Prostate gland (tissue), 2 donors: Measurements from ENCODE around the gene SPTB. TPM values are rescaled to one million over a fixed set of nuclear protein-coding genes. Genes with fewer than 3 reads are reported as not detected.

Experiments used
- DNase-seq: peaks from one replicate; pipeline ENCODE4 v3.0.0-alpha.2; 2019; ENCODE audit warnings: low spot score
- H3K27ac ChIP-seq, 2 donors: fragments of 200-600 bp; sonication (generic); 2 replicates each; pipeline ENCODE4 v1.5.1; 2017 to 2019
- H3K27me3 ChIP-seq: fragments of 200-600 bp; sonication (generic); replicated peaks from 2 replicates; pipeline ENCODE4 v1.5.1; 2019; ENCODE audit not compliant: insufficient read depth
- H3K36me3 ChIP-seq, 2 donors: fragments of 200-600 bp; sonication (generic); 1 replicate in 1 of 2; 2 replicates in 1 of 2; pipeline versions ENCODE4 v1.5.1 to v1.8.1; 2017 to 2019
- H3K4me1 ChIP-seq: fragments of 200-600 bp; sonication (generic); replicated peaks from 2 replicates; pipeline ENCODE4 v1.5.1; 2019
- H3K4me3 ChIP-seq, 2 donors: fragments of 200-600 bp; sonication (generic); 2 replicates each; pipeline ENCODE4 v1.5.1; 2017 to 2019
- H3K9me3 ChIP-seq: fragments of 200-600 bp; sonication (generic); 2 replicates; pipeline ENCODE4 v1.5.1; 2017
- POLR2A ChIP-seq: fragments of 450-650 bp; IDR thresholded peaks from one replicate; pipeline ENCODE4 v1.6.1; 2016; ENCODE audit warnings: antibody characterized with exemption, mild to moderate bottlenecking
- POLR2AphosphoS5 ChIP-seq: sonication (generic); formaldehyde crosslinking; IDR thresholded peaks from one replicate; pipeline ENCODE4 v1.6.1; 2017; ENCODE audit warnings: antibody characterized with exemption
- WGBS: methylation state at CpG from one replicate; pipeline ENCODE4 v1.1.5; 2018; 5-methylcytosine and 5-hydroxymethylcytosine counted together
- intact Hi-C: fragments of 100-400 bp; cut with DNase I; formaldehyde crosslinking; loops from one replicate; pipeline ENCODE4 v1.14.2; 2022
- total RNA-seq, 2 donors: library from RNA; depleted of rRNA; stranded (reverse); fragments of >200 nt; gene quantifications; one replicate each; pipeline ENCODE4 v1.1.0, GENCODE V29; 2016
- TF ChIP-seq, protein P1 (sequence below), 4 experiments: fragments of 200-600 bp in 2 of 4; fragments of 450-650 bp in 2 of 4; sonication (generic) in 2 of 4; IDR thresholded peaks; 1 replicate in 3 of 4; 2 replicates in 1 of 4; pipeline ENCODE4 v1.5.1; 2016 to 2019; ENCODE audit warnings: antibody characterized with exemption in 4 of 4, mild to moderate bottlenecking in 2 of 4, moderate library complexity in 2 of 4

The SPTB gene
- total RNA-seq, 2 donors from 2014 or later, result 2.7 to 3.7 TPM

DNA sequence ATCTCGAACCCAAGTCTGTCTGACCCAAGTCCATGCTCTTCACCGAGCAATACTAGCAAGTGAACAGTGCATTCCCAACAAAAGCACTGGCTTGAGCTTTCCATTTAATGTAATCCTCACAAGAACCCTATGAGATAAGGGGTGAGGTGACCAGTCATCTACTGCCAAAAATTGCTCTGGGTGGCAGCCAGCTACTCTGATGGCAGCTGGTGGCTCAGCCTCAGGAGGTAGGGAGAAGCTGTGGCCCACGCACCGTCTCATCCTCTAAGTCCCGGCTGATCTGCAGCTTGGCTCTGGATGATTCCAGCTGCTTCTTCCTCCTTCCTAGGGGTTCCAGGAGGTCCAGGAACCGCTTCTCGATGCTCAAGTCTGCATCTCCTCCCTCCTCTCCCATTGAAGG is 100.2 kb downstream of the SPTB start:
- H3K4me3 ChIP-seq, result no peak overlapping the region
- intact Hi-C loops, result no loop called here
- 94% methylated on average over 7 of the region's 7 CpGs for WGBS
- no peaks in the 10 kb centered on the region for H3K4me1 ChIP-seq
- DNase-seq, result no peak
- no peaks in the 10 kb centered on the region for H3K27me3 ChIP-seq
- no peaks in the 10 kb centered on the region for H3K9me3 ChIP-seq
- TF ChIP-seq, protein P1, sequence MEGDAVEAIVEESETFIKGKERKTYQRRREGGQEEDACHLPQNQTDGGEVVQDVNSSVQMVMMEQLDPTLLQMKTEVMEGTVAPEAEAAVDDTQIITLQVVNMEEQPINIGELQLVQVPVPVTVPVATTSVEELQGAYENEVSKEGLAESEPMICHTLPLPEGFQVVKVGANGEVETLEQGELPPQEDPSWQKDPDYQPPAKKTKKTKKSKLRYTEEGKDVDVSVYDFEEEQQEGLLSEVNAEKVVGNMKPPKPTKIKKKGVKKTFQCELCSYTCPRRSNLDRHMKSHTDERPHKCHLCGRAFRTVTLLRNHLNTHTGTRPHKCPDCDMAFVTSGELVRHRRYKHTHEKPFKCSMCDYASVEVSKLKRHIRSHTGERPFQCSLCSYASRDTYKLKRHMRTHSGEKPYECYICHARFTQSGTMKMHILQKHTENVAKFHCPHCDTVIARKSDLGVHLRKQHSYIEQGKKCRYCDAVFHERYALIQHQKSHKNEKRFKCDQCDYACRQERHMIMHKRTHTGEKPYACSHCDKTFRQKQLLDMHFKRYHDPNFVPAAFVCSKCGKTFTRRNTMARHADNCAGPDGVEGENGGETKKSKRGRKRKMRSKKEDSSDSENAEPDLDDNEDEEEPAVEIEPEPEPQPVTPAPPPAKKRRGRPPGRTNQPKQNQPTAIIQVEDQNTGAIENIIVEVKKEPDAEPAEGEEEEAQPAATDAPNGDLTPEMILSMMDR (IDR thresholded peaks at IDR 0.05), result no peak
- TF ChIP-seq POLR2AphosphoS5, result no peak
- TF ChIP-seq POLR2A, result no peak
- no peaks in the 10 kb centered on the region for H3K36me3 ChIP-seq
- H3K27ac ChIP-seq, result no peak overlapping the region

DNA sequence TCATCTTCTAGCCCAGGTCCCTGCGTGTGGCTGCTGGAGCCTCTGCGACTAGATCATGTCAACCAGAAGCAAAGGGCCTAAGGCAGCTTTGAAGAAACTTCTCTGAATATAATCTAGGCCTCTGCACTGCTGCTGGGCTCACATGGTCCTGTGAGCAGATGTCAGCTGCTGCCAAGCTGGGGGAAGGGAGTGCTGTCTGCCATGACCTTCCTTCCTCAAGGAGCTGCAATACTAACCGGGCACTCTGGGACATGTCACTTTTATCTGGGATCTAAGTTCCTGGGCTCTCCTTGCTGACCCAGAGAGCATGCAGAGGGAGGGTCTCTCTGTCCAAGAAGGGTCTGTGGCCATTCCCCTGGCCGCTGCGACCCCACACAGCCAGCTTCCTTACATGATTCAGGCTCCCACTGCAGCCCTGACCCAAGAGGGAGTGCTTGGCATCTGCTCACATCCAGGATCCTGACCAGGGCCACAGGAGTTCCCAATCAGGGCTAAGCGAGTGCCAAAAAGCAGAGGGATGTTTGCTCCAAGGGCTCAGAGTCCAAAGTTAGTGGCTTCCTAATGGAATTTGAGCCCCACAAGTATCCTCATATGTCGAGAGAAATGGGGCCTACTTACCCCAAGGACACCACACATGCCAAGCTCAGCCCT is 101.5 kb downstream of the SPTB start:
- no peak overlapping the region for H3K27ac ChIP-seq
- no peaks in the 10 kb centered on the region for H3K4me1 ChIP-seq
- WGBS, result 83% methylated on average over 7 of the region's 7 CpGs
- intact Hi-C loops, result no loop called here
- no peaks in the 10 kb centered on the region for H3K9me3 ChIP-seq
- no peaks in the 10 kb centered on the region for H3K36me3 ChIP-seq
- no peak overlapping the region for H3K4me3 ChIP-seq
- H3K27me3 ChIP-seq, result no peaks in the 10 kb centered on the region
- no peak for TF ChIP-seq POLR2A
- TF ChIP-seq, protein P1 (IDR thresholded peaks at IDR 0.05), result no peak
- TF ChIP-seq POLR2AphosphoS5, result no peak
- DNase-seq, result no peak

DNA sequence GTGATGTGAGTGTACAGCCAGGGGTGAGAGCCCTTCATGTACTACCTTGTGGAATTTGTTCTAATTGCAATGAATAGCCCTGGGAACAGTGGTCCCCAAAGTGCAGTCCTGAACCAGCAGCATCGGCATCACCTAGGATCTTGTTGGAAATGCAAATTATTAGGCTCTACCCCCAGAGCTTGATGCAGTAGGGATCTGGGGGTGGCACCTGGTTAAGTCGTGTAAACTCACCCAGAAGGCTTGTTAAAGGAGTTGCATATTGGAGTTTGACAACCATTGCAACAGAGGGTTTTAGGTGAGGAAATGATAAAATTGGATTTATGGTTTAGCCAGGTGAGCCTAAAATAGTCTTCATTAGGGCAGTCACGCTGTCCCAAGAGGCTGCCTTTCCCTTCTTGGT is 102.2 kb downstream of the SPTB start:
- Histone ChIP-seq H3K4me3 (no peak overlapping the region), H3K27me3 (no peaks in the 10 kb centered on the region), H3K9me3 (no peaks in the 10 kb centered on the region), H3K27ac (no peak overlapping the region), H3K36me3 (no peaks in the 10 kb centered on the region), H3K4me1 (no peaks in the 10 kb centered on the region)
- intact Hi-C loops, result no loop called here
- TF ChIP-seq POLR2A, result no peak
- no peak for TF ChIP-seq POLR2AphosphoS5
- TF ChIP-seq, protein P1 (IDR thresholded peaks at IDR 0.05), result no peak
- DNase-seq, result no peak
- 83% methylated on average over 3 of the region's 3 CpGs for WGBS

DNA sequence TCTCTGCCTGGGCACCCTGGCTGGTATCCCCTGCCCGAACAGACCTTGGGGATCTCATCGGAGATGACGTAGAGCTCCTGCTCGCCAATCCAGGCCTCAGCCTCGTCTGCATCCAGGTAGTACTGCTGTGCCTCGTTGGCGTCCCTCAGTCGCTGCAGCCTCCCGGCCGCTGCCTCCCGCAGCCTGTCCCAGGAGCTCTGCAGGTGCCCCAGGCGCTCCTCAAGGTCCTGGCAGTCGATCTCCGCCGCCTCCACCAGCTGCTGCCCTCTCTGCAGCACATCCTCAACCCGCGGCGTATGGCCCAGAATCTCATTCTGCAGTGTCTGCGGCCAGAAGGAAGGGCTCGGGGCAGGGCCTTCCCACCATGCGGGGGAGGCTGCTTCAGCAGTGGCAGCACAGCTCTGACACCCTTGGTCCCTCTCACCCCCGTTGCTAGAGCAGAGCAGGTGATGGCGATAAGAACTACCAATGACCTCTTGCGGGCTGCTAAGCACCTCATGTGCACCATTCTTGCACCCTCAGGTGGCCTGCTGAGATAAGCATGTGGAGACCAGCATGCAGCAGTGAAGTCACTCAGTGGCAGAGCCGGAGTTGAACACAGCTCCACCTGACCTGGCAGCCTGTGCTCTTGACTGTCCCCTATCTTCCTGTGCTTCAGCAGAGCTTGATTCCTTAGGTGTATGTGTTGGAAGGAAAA is 104.5 kb downstream of the SPTB start:
- WGBS, result 95% methylated on average over 24 of the region's 25 CpGs
- DNase-seq, result no peak
- Histone ChIP-seq H3K4me1 (no peaks in the 10 kb centered on the region), H3K4me3 (no peak overlapping the region), H3K27ac (no peak overlapping the region), H3K27me3 (no peaks in the 10 kb centered on the region), H3K9me3 (no peaks in the 10 kb centered on the region), H3K36me3 (no peaks in the 10 kb centered on the region)
- TF ChIP-seq, protein P1 (IDR thresholded peaks at IDR 0.05), result no peak
- no peak for TF ChIP-seq POLR2AphosphoS5
- no peak for TF ChIP-seq POLR2A
- intact Hi-C loops, result no loop called here

DNA sequence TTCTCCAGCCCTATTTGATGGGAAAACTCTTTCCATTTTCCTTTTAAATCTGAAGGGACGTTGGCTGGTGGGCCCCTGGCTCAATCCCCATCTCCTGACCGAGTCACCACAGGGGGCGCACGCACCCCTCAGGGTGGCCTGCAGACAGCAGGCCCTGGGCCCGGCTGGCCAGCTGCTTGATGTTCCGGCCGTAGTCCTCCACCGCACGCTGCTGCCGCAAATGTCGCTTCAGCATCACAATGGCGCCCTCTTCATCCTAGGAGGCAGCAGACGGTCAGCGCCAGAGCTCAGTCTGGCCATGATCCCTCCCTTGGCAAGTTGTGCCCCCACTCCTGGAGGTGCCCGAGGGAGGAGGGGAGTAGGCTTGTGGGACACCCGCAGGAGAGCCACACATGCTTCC is 105.4 kb downstream of the SPTB start:
- Histone ChIP-seq H3K9me3 (no peaks in the 10 kb centered on the region), H3K27me3 (no peaks in the 10 kb centered on the region), H3K4me3 (no peak overlapping the region), H3K27ac (no peak overlapping the region), H3K4me1 (no peaks in the 10 kb centered on the region), H3K36me3 (no peaks in the 10 kb centered on the region)
- TF ChIP-seq, protein P1 (IDR thresholded peaks at IDR 0.05), result no peak
- TF ChIP-seq POLR2A, result no peak
- TF ChIP-seq POLR2AphosphoS5, result no peak
- 96% methylated on average over 16 of the region's 16 CpGs for WGBS
- DNase-seq, result no peak
- intact Hi-C loops, result no loop called here
